Right lobe of liver (tissue), 4 donors: ENCODE data around the gene C19orf12.
"Not testable (repeated sequence)": the region's sequence is repeated elsewhere in the genome, so short reads cannot be mapped to it uniquely, and the experiment has no call there.

ENCODE experiments used
- POLR2A ChIP-seq: fragments of 450-650 bp; IDR thresholded peaks from one replicate; pipeline ENCODE4 v1.6.1; 2017; ENCODE audit warnings: antibody characterized with exemption, mild to moderate bottlenecking
- TF ChIP-seq, protein P1 (sequence below), 4 donors: fragments of 200-600 bp in 3 of 4; fragments of 450-650 bp in 1 of 4; IDR thresholded peaks; one replicate each; pipeline versions ENCODE4 v1.5.1 to v1.8.0; 2016 to 2022; ENCODE audit warnings: antibody characterized with exemption in 4 of 4, mild to moderate bottlenecking in 2 of 4
- donor health status: DM: no; HTN: no; CAD: no.
- donor health status: DM: no; HTN: no; CAD: no.
- donor health status: DM: no; HTN: yes; CAD: no.

DNA sequence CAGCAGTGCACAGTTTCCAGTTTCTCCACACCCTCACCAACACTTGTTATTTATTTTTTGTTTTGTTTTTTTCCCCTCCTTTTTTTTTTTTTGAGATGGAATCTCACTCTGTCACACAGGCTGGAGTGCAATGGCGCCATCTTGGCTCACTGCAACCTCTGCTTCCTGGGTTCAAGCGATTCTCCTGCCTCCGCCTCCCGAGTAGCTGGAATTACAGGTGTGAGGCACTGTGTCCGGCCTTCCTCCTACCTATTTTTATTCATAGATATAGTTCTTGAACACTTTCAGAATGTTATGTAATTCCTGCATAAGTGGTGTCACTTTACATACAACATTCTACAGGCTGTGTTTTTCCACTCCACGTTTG lies 44.1 kb downstream of the C19orf12 start:
- TF ChIP-seq POLR2A, result not testable (repeated sequence)
- TF ChIP-seq, protein P1, sequence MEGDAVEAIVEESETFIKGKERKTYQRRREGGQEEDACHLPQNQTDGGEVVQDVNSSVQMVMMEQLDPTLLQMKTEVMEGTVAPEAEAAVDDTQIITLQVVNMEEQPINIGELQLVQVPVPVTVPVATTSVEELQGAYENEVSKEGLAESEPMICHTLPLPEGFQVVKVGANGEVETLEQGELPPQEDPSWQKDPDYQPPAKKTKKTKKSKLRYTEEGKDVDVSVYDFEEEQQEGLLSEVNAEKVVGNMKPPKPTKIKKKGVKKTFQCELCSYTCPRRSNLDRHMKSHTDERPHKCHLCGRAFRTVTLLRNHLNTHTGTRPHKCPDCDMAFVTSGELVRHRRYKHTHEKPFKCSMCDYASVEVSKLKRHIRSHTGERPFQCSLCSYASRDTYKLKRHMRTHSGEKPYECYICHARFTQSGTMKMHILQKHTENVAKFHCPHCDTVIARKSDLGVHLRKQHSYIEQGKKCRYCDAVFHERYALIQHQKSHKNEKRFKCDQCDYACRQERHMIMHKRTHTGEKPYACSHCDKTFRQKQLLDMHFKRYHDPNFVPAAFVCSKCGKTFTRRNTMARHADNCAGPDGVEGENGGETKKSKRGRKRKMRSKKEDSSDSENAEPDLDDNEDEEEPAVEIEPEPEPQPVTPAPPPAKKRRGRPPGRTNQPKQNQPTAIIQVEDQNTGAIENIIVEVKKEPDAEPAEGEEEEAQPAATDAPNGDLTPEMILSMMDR (IDR thresholded peaks at IDR 0.05), result not testable (repeated sequence)
